Measurements from ENCODE around the gene CHAMP1.

CHAMP1 gene

DNA sequence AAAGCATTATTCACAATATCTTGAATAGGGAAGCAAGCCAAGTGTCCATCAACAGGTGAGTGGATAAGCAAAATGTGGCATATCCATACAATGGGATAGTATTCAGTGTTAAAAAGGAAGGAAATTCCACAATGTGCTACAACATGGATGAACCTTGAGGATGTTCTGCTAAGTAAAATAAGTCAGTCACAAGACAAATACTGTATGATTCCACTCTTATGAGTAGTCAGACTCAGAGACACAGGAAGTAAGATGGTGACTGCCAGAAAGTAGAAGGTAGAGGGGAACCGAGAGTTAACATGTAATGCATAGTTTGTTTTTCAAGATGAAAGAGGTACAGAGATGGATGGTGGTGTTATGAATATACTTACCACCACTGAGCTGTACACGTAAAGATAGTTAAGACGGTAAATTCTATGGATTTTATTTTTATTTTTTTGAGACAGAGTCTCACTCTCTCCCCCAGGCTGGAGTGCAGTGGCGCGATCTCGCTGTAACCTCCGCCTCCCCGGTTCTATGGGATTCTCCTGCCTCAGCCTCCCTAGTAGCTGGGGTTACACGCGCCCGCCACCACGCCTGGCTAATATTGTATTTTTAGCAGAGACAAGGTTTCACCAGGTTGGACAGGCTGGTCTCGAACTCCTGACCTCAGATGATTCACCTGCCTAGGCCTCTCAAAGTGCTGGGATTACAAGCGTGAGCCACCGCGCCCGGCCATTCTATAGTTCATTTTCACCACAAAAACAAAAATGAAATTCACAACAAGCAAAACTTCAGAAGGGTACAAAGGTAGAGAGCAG is 1.0 kb upstream of the CHAMP1 start:
- TF ChIP-seq FOXP2 (optimal IDR thresholded peaks at IDR 0.05; ENCODE audit: borderline replicate concordance, extremely low read depth, extremely low read length, insufficient read depth) = no peak
- TF ChIP-seq, protein P1, sequence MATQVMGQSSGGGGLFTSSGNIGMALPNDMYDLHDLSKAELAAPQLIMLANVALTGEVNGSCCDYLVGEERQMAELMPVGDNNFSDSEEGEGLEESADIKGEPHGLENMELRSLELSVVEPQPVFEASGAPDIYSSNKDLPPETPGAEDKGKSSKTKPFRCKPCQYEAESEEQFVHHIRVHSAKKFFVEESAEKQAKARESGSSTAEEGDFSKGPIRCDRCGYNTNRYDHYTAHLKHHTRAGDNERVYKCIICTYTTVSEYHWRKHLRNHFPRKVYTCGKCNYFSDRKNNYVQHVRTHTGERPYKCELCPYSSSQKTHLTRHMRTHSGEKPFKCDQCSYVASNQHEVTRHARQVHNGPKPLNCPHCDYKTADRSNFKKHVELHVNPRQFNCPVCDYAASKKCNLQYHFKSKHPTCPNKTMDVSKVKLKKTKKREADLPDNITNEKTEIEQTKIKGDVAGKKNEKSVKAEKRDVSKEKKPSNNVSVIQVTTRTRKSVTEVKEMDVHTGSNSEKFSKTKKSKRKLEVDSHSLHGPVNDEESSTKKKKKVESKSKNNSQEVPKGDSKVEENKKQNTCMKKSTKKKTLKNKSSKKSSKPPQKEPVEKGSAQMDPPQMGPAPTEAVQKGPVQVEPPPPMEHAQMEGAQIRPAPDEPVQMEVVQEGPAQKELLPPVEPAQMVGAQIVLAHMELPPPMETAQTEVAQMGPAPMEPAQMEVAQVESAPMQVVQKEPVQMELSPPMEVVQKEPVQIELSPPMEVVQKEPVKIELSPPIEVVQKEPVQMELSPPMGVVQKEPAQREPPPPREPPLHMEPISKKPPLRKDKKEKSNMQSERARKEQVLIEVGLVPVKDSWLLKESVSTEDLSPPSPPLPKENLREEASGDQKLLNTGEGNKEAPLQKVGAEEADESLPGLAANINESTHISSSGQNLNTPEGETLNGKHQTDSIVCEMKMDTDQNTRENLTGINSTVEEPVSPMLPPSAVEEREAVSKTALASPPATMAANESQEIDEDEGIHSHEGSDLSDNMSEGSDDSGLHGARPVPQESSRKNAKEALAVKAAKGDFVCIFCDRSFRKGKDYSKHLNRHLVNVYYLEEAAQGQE (IDR thresholded peaks at IDR 0.05; ENCODE audit: insufficient read depth in 1 of 2, low read depth in 2 of 2, low read length in 2 of 2) = no peak

DNA sequence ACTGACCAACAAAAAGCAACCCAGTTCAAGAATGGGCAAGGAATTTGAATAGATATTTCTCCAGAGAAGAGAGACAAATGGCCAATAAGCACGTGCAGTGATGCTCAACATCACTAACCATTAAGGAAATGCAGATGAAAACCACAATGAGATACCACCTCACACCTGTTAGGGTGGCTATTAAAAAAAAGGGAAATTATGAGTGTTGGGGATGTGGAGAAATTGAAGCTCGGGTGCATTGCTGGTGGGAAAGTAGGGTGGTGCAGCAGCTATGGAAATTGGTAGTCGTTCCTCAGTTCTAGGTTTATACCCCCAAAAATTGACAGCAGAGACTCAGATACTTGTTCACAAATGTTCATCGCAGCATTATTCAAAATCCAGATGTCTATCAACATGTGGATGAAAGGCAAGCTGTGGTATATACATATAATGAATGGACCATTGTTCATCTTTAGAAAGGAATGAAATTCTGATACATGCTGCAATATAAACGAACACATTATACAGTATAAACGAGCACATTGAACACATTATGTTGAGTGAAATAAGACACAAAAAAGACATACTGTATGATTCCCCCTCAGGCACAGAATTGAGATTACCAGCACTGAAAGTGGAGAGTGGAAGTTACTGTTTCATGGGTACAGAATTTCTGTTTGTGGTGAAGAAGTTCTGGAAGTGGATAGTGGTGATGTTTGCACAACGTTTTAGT is 927 bp downstream of the CHAMP1 start:
- TF ChIP-seq FOXP2 (optimal IDR thresholded peaks at IDR 0.05; ENCODE audit: borderline replicate concordance, extremely low read depth, extremely low read length, insufficient read depth) (no peak), SIN3A (IDR thresholded peaks at IDR 0.05; ENCODE audit: borderline replicate concordance, insufficient read depth, low read length) (no peak), TAF1 (IDR thresholded peaks at IDR 0.05; ENCODE audit: borderline replicate concordance, insufficient read depth, low read length) (no peak), POLR2AphosphoS5 (IDR thresholded peaks at IDR 0.05; ENCODE audit: low read depth, low read length) (no peak)
- TF ChIP-seq, protein P1 (IDR thresholded peaks at IDR 0.05; ENCODE audit: insufficient read depth in 1 of 2, low read depth in 2 of 2, low read length in 2 of 2) = no peak

DNA sequence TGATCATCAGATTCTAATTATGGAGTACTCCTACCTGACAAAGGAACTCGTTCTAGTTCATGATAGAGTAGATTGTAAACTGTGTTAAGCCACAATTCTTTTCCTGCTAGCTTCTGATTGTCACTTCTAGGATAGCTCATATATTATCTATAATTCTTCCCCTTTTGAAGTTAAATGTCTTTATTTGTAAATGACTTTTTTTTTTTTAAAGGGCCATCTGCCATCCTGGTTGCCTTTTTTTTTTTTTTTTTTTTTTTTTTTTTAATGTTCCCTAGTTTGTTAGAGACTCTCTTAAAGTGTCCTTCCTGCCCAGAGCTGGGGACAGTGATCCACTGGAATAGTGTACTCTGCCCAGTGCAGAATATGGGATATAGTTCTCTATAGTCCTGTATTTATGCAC is 4.3 kb downstream of the CHAMP1 start:
- TF ChIP-seq TAF1 (IDR thresholded peaks at IDR 0.05; ENCODE audit: borderline replicate concordance, insufficient read depth, low read length) = no peak
- no peak for TF ChIP-seq SIN3A (IDR thresholded peaks at IDR 0.05; ENCODE audit: borderline replicate concordance, insufficient read depth, low read length)
- TF ChIP-seq FOXP2 (optimal IDR thresholded peaks at IDR 0.05; ENCODE audit: borderline replicate concordance, extremely low read depth, extremely low read length, insufficient read depth) = no peak
- TF ChIP-seq, protein P1 (IDR thresholded peaks at IDR 0.05; ENCODE audit: insufficient read depth in 1 of 2, low read depth in 2 of 2, low read length in 2 of 2) = no peak
- TF ChIP-seq POLR2AphosphoS5 (IDR thresholded peaks at IDR 0.05; ENCODE audit: low read depth, low read length) = no peak

DNA sequence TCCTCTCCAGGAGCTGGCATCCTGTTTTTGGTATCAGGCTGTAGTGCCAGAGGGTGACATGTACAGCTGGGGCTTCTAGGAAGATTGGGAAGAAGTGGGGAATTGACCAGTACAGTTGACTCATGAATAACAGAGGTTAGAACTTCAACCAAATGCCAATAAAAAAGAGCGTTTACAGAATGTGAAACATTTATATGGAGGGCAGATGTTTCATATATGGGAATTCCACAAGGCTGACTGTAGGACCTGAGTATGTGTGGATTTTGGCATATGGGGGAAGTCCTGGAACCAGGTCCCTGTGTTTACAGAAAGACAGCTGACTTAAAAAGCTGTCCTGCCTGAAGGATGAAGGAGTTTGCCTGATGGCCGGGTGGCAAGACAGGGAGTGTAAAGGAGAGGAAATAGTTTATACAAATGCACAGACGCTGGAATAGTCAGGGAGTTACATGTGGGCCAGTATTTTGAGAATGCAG is 5.2 kb downstream of the CHAMP1 start:
- TF ChIP-seq FOXP2 (optimal IDR thresholded peaks at IDR 0.05; ENCODE audit: borderline replicate concordance, extremely low read depth, extremely low read length, insufficient read depth) = no peak
- no peak for TF ChIP-seq SIN3A (IDR thresholded peaks at IDR 0.05; ENCODE audit: borderline replicate concordance, insufficient read depth, low read length)
- TF ChIP-seq, protein P1 (IDR thresholded peaks at IDR 0.05; ENCODE audit: insufficient read depth in 1 of 2, low read depth in 2 of 2, low read length in 2 of 2) = no peak
- no peak for TF ChIP-seq TAF1 (IDR thresholded peaks at IDR 0.05; ENCODE audit: borderline replicate concordance, insufficient read depth, low read length)
- no peak for TF ChIP-seq POLR2AphosphoS5 (IDR thresholded peaks at IDR 0.05; ENCODE audit: low read depth, low read length)
